CD14-positive monocyte (primary cell): ENCODE data around the gene ZNF710. TPM values are rescaled to one million over a fixed set of nuclear protein-coding genes. Genes with fewer than 3 reads are reported as not detected.
A peak's percentile ranks its signal among the peaks of the same experiment; 100 is the strongest.

Experiments used
- DNase-seq, 3 donors: peaks; one replicate each; pipeline ENCODE4 v3.0.0-alpha.2; 2011 to 2022
- H2AFZ ChIP-seq: 2 replicates; pipeline ENCODE4 v1.6.0; 2012; ENCODE audit warnings: mild to moderate bottlenecking, low read depth, low read length, inconsistent platforms; ENCODE audit not compliant: insufficient read depth, poor library complexity, severe bottlenecking
- H3K27ac ChIP-seq, 2 donors: 1 replicate in 1 of 2; 2 replicates in 1 of 2; pipeline ENCODE4 v1.5.1; 2012 to 2013; ENCODE audit warnings: low read length in 2 of 2, control low read depth in 1 of 2, inconsistent platforms in 1 of 2, low read depth in 1 of 2, mild to moderate bottlenecking in 1 of 2
- H3K27me3 ChIP-seq, 2 donors: one replicate each; pipeline versions ENCODE4 v1.6.0 to v1.6.1; 2011 to 2013; ENCODE audit warnings: low read length in 2 of 2; ENCODE audit not compliant: control insufficient read depth in 2 of 2, insufficient read depth in 2 of 2
- H3K36me3 ChIP-seq, 2 donors: replicated peaks in 1 of 2; 1 replicate in 1 of 2; 2 replicates in 1 of 2; pipeline versions ENCODE4 v1.5.1 to v1.6.1; 2012 to 2013; ENCODE audit warnings: low read length in 2 of 2, control low read depth in 1 of 2, inconsistent platforms in 1 of 2, mild to moderate bottlenecking in 1 of 2; ENCODE audit not compliant: insufficient read depth in 2 of 2, control insufficient read depth in 1 of 2
- H3K4me1 ChIP-seq, 2 donors: 1 replicate in 1 of 2; 2 replicates in 1 of 2; pipeline versions ENCODE4 v1.5.1 to v1.6.1; 2012 to 2013; ENCODE audit warnings: low read length in 2 of 2, control low read depth in 1 of 2, inconsistent platforms in 1 of 2, mild to moderate bottlenecking in 1 of 2, moderate library complexity in 1 of 2; ENCODE audit not compliant: insufficient read depth in 2 of 2, control insufficient read depth in 1 of 2
- H3K4me2 ChIP-seq: replicated peaks from 2 replicates; pipeline ENCODE3; 2012; ENCODE audit warnings: low read length, moderate library complexity, mild to moderate bottlenecking; ENCODE audit not compliant: poor library complexity, severe bottlenecking; ENCODE audit errors: extremely low read depth
- H3K4me3 ChIP-seq, 3 experiments: fragments of 200-600 bp in 1 of 3; sonication (generic) in 1 of 3; replicated peaks in 1 of 3; 1 replicate in 2 of 3; 2 replicates in 1 of 3; pipeline ENCODE4 v1.5.1; 2011 to 2013; ENCODE audit warnings: low read length in 3 of 3, mild to moderate bottlenecking in 3 of 3, control low read depth in 2 of 3, low read depth in 2 of 3, inconsistent platforms in 1 of 3, moderate library complexity in 1 of 3
- H3K79me2 ChIP-seq: 2 replicates; pipeline ENCODE4 v1.6.0; 2012; ENCODE audit warnings: mild to moderate bottlenecking, control low read depth, inconsistent platforms, low read length, moderate library complexity; ENCODE audit not compliant: insufficient read depth
- H3K9ac ChIP-seq: 2 replicates; pipeline ENCODE4 v1.6.0; 2017; ENCODE audit warnings: low read length, mild to moderate bottlenecking; ENCODE audit not compliant: insufficient read depth, poor library complexity, severe bottlenecking
- H3K9me3 ChIP-seq, 2 donors: replicated peaks in 1 of 2; 1 replicate in 1 of 2; 2 replicates in 1 of 2; pipeline versions ENCODE4 v1.5.1 to v1.6.1; 2012 to 2013; ENCODE audit warnings: low read length in 2 of 2, control low read depth in 1 of 2; ENCODE audit not compliant: control insufficient read depth in 1 of 2, insufficient read depth in 1 of 2
- H4K20me1 ChIP-seq: 2 replicates; pipeline ENCODE4 v1.6.0; 2012; ENCODE audit warnings: mild to moderate bottlenecking, low read length, control low read depth, moderate library complexity; ENCODE audit not compliant: insufficient read depth
- H3K27ac Mint-ChIP-seq, 7 donors: one replicate each; pipeline ENCODE4 v1.8.0; 2020; ENCODE audit warnings: mild to moderate bottlenecking in 7 of 7, mixed read lengths in 7 of 7, moderate library complexity in 6 of 7, inconsistent platforms in 2 of 7
- H3K27me3 Mint-ChIP-seq, 3 donors: one replicate each; pipeline ENCODE4 v1.8.0; 2021 to 2022; ENCODE audit warnings: low read depth in 3 of 3, mild to moderate bottlenecking in 3 of 3, mixed read lengths in 3 of 3, moderate library complexity in 3 of 3, inconsistent platforms in 1 of 3
- H3K36me3 Mint-ChIP-seq, 2 donors: one replicate each; pipeline ENCODE4 v1.8.0; 2020; ENCODE audit warnings: mixed read lengths in 2 of 2, inconsistent platforms in 1 of 2, mild to moderate bottlenecking in 1 of 2
- H3K4me1 Mint-ChIP-seq: one replicate; pipeline ENCODE4 v1.8.0; 2020; ENCODE audit warnings: mild to moderate bottlenecking, mixed read lengths
- H3K4me3 Mint-ChIP-seq, 2 donors: one replicate each; pipeline ENCODE4 v1.8.0; 2020; ENCODE audit warnings: mild to moderate bottlenecking in 2 of 2, mixed read lengths in 2 of 2, moderate library complexity in 1 of 2
- H3K9me3 Mint-ChIP-seq, 7 donors: one replicate each; pipeline ENCODE4 v1.8.0; 2020 to 2022; ENCODE audit warnings: mixed read lengths in 7 of 7, mild to moderate bottlenecking in 6 of 7, moderate library complexity in 6 of 7, inconsistent platforms in 2 of 7
- WGBS: methylation state at CpG from one replicate; pipeline ENCODE4 v1.1.5; 2013; ENCODE audit warnings: missing lambda C conversion rate; ENCODE audit not compliant: insufficient coverage; 5-methylcytosine and 5-hydroxymethylcytosine counted together
- intact Hi-C, 2 donors: fragments of 100-400 bp; cut with micrococcal nuclease; formaldehyde crosslinking; loops; one replicate each; pipeline versions ENCODE4 v1.15.0 to v1.15.1; 2023
- polyA plus RNA-seq, 3 donors: library from polyadenylated mRNA; depleted of rRNA in 1 of 3; unstranded in 2 of 3; stranded (reverse) in 1 of 3; fragments of 300-500 nt in 2 of 3; fragments of >200 nt in 1 of 3; fragmentation: Illumina TruSeq in 2 of 3; gene quantifications; 1 replicate in 2 of 3; 2 replicates in 1 of 3; pipeline ENCODE4 v1.2.3, GENCODE V29; 2012 to 2021
- TF ChIP-seq, protein P1 (sequence below): fragments of 200-600 bp; IDR thresholded peaks from one replicate; pipeline ENCODE4 v1.8.0; 2022; ENCODE audit warnings: antibody characterized with exemption, mild to moderate bottlenecking

Gene ZNF710
- polyA plus RNA-seq, 3 donors: 3.4 to 45.6 (median 4.8) TPM

DNA sequence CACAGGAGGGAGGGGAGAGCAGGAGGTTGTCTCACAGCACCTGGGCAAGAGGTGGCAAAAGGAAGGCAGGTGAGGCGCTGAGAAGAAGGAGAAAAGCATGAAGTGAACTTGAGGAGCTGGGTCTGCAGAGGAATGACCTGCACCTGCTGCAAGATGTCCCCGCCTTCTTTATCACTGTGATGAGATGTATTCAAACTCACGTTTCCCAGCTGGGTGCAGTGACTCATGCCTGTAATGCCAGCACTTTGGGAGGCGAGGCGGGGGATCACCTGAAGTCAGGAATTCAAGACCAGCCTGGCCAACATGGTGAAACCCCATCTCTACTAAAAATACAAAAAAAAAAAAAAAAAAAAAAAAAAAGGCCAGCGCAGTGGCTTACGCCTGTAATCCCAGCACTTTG is 22.2 kb upstream of the ZNF710 start:
- H2AFZ ChIP-seq: no peak overlapping the region
- H3K36me3 ChIP-seq: no peaks in the 10 kb centered on the region
- peak overlapping the region in 1 of 7 donors; percentile 35 for H3K27ac Mint-ChIP-seq
- TF ChIP-seq, protein P1, sequence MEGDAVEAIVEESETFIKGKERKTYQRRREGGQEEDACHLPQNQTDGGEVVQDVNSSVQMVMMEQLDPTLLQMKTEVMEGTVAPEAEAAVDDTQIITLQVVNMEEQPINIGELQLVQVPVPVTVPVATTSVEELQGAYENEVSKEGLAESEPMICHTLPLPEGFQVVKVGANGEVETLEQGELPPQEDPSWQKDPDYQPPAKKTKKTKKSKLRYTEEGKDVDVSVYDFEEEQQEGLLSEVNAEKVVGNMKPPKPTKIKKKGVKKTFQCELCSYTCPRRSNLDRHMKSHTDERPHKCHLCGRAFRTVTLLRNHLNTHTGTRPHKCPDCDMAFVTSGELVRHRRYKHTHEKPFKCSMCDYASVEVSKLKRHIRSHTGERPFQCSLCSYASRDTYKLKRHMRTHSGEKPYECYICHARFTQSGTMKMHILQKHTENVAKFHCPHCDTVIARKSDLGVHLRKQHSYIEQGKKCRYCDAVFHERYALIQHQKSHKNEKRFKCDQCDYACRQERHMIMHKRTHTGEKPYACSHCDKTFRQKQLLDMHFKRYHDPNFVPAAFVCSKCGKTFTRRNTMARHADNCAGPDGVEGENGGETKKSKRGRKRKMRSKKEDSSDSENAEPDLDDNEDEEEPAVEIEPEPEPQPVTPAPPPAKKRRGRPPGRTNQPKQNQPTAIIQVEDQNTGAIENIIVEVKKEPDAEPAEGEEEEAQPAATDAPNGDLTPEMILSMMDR: no peak
- no peak overlapping the region for H3K9ac ChIP-seq
- peaks cover 37 to 38% of the 10 kb centered on the region in 2 donors for H3K4me1 ChIP-seq
- no peaks in the 10 kb centered on the region for H3K27me3 ChIP-seq
- no peak overlapping the region for H3K4me2 ChIP-seq
- H3K36me3 Mint-ChIP-seq: peaks cover 0 to 6% of the 10 kb centered on the region in 2 donors
- peaks cover 3 to 4% (median 3%) of the 10 kb centered on the region in 3 donors for H3K27me3 Mint-ChIP-seq
- DNase-seq: no peak
- no peak overlapping the region for H3K4me3 Mint-ChIP-seq
- H3K4me1 Mint-ChIP-seq: peaks cover 42% of the 10 kb centered on the region
- H3K9me3 ChIP-seq: peaks cover 0 to 4% of the 10 kb centered on the region in 2 donors
- H4K20me1 ChIP-seq: no peaks in the 10 kb centered on the region
- intact Hi-C loops: loop anchor here in 1 of 2 donors (10.0 kb wide), 1 partner anchor 56 kb away; no protein-coding TSS in a partner anchor
- no peaks in the 10 kb centered on the region for H3K79me2 ChIP-seq
- peaks cover 8 to 13% (median 10%) of the 10 kb centered on the region in 7 donors for H3K9me3 Mint-ChIP-seq
- no peak overlapping the region for H3K4me3 ChIP-seq
- 91% methylated on average over 5 of the region's 7 CpGs for WGBS
- H3K27ac ChIP-seq: no peak overlapping the region

DNA sequence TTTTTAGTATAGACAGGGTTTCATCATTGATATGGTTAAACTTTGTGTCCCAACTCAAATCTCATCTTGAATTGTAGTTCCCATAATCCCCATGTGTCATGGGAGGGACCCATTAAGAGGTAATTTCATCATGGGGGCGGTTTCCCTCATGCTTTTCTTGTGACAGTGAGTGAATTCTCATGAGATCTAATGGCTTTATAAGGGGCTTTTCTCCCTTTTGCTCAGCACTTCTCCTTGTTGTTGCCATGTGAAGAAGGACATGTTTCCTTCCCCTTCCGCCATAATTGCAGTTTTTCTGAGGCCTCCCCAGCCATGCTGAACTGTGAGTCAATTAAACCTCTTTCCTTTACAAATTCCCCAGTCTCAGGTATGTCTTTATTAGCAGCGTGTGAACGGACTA is 20.2 kb upstream of the ZNF710 start:
- Histone ChIP-seq H3K27me3 (no peaks in the 10 kb centered on the region), H2AFZ (no peak overlapping the region), H3K4me1 (peaks cover 17 to 18% of the 10 kb centered on the region in 2 donors), H3K36me3 (no peaks in the 10 kb centered on the region), H3K9me3 (peaks cover 5 to 17% of the 10 kb centered on the region in 2 donors), H3K27ac (peak overlapping the region in 1 of 2 donors; percentile 41), H3K79me2 (no peaks in the 10 kb centered on the region), H3K9ac (no peak overlapping the region), H4K20me1 (no peaks in the 10 kb centered on the region), H3K4me3 (no peak overlapping the region), H3K4me2 (no peak overlapping the region)
- 100% methylated on average over 2 of the region's 4 CpGs for WGBS
- peak; percentile 37 to 75 (median 54) for DNase-seq
- Mint-ChIP-seq H3K27ac (peak overlapping the region in 4 of 7 donors; percentile 28 to 84 (median 76)), H3K4me3 (no peak overlapping the region), H3K36me3 (peaks cover 1 to 6% of the 10 kb centered on the region in 2 donors), H3K27me3 (peaks cover 3 to 6% (median 4%) of the 10 kb centered on the region in 3 donors), H3K9me3 (peaks cover 12 to 21% (median 17%) of the 10 kb centered on the region in 7 donors), H3K4me1 (peaks cover 25% of the 10 kb centered on the region)
- TF ChIP-seq, protein P1: no peak
- intact Hi-C loops: no loop called here
